H9 (cell line): ENCODE data around the gene FOXA2. TPM values are rescaled to one million over a fixed set of nuclear protein-coding genes. Genes with fewer than 3 reads are reported as not detected.

Experiments
- DNase-seq: peaks from one replicate; pipeline ENCODE4 v3.0.0-alpha.2; 2017
- H2AFZ ChIP-seq: one replicate; pipeline ENCODE4 v1.6.1; 2013; ENCODE audit warnings: mild to moderate bottlenecking, low read length, control low read depth, moderate library complexity
- H2AK5ac ChIP-seq: 2 replicates; pipeline ENCODE4 v1.6.1; 2013; ENCODE audit warnings: low read length, control low read depth, mixed read lengths; ENCODE audit not compliant: insufficient read length
- H2BK120ac ChIP-seq: one replicate; pipeline ENCODE4 v1.6.1; 2013; ENCODE audit warnings: low read depth, mild to moderate bottlenecking, low read length, control low read depth, inconsistent platforms; ENCODE audit not compliant: poor library complexity, severe bottlenecking
- H2BK12ac ChIP-seq: 2 replicates; pipeline ENCODE4 v1.6.1; 2013; ENCODE audit warnings: low read length, control low read depth, mixed read lengths, low read depth; ENCODE audit not compliant: insufficient read length
- H2BK15ac ChIP-seq: 2 replicates; pipeline ENCODE4 v1.6.1; 2013; ENCODE audit warnings: low read depth, low read length, control low read depth
- H2BK20ac ChIP-seq: one replicate; pipeline ENCODE4 v1.6.1; 2013; ENCODE audit warnings: low read depth, mild to moderate bottlenecking, low read length, control low read depth, inconsistent platforms; ENCODE audit not compliant: poor library complexity, severe bottlenecking
- H2BK5ac ChIP-seq: 2 replicates; pipeline ENCODE4 v1.6.1; 2013; ENCODE audit warnings: low read length, control low read depth, mixed read lengths; ENCODE audit not compliant: insufficient read length
- H3K14ac ChIP-seq: 2 replicates; pipeline ENCODE4 v1.6.1; 2013; ENCODE audit warnings: low read length, control low read depth; ENCODE audit not compliant: insufficient read depth
- H3K18ac ChIP-seq: 2 replicates; pipeline ENCODE4 v1.6.1; 2013; ENCODE audit warnings: low read depth, mild to moderate bottlenecking, mixed read lengths, low read length, control low read depth; ENCODE audit not compliant: insufficient read length
- H3K23ac ChIP-seq: 2 replicates; pipeline ENCODE4 v1.6.1; 2013; ENCODE audit warnings: low read length, control low read depth, mixed read lengths, low read depth; ENCODE audit not compliant: insufficient read length
- H3K23me2 ChIP-seq: 2 replicates; pipeline ENCODE4 v1.6.1; 2013; ENCODE audit warnings: low read depth, mild to moderate bottlenecking, mixed read lengths, low read length, control low read depth; ENCODE audit not compliant: insufficient read length, poor library complexity, severe bottlenecking
- H3K27ac ChIP-seq: 2 replicates; pipeline ENCODE4 v1.5.1; 2013; ENCODE audit warnings: low read length, control low read depth, mixed read lengths, low read depth; ENCODE audit not compliant: insufficient read length
- H3K27me3 ChIP-seq: 2 replicates; pipeline ENCODE4 v1.6.1; 2013; ENCODE audit warnings: low read length, control low read depth, inconsistent platforms; ENCODE audit not compliant: insufficient read depth
- H3K4ac ChIP-seq: 2 replicates; pipeline ENCODE4 v1.6.1; 2013; ENCODE audit warnings: low read depth, mild to moderate bottlenecking, control low read depth, inconsistent platforms, low read length, moderate library complexity
- H3K4me1 ChIP-seq: 2 replicates; pipeline ENCODE4 v1.6.1; 2013; ENCODE audit warnings: low read length, control low read depth, inconsistent platforms; ENCODE audit not compliant: insufficient read depth
- H3K4me2 ChIP-seq: 2 replicates; pipeline ENCODE4 v1.6.1; 2013; ENCODE audit warnings: low read length, control low read depth, mixed read lengths; ENCODE audit not compliant: insufficient read length, insufficient read depth
- H3K56ac ChIP-seq: 2 replicates; pipeline ENCODE4 v1.6.1; 2013; ENCODE audit warnings: low read depth, mild to moderate bottlenecking, mixed read lengths, low read length, control low read depth; ENCODE audit not compliant: insufficient read length
- H3K79me1 ChIP-seq: 2 replicates; pipeline ENCODE4 v1.6.1; 2013; ENCODE audit warnings: low read depth, mild to moderate bottlenecking, moderate library complexity, low read length, control low read depth, inconsistent platforms; ENCODE audit not compliant: insufficient read depth, poor library complexity, severe bottlenecking
- H3K79me2 ChIP-seq: 2 replicates; pipeline ENCODE4 v1.6.1; 2013; ENCODE audit warnings: low read length, control low read depth, inconsistent platforms; ENCODE audit not compliant: insufficient read depth
- H3K9ac ChIP-seq: 2 replicates; pipeline ENCODE4 v1.6.1; 2013; ENCODE audit warnings: low read length, control low read depth, mixed read lengths; ENCODE audit not compliant: insufficient read length; ENCODE audit errors: extremely low read depth
- H3K9me3 ChIP-seq: one replicate; pipeline ENCODE4 v1.6.1; 2013; ENCODE audit warnings: low read depth, low read length, inconsistent platforms; ENCODE audit not compliant: control insufficient read depth
- H3T11ph ChIP-seq: one replicate; pipeline ENCODE4 v1.6.1; 2013; ENCODE audit warnings: mild to moderate bottlenecking, low read length, control low read depth, inconsistent platforms
- H4K20me1 ChIP-seq: one replicate; pipeline ENCODE4 v1.6.1; 2013; ENCODE audit not compliant: control insufficient read depth, insufficient read length, insufficient read depth
- H4K5ac ChIP-seq: 2 replicates; pipeline ENCODE4 v1.6.1; 2013; ENCODE audit warnings: low read depth, mild to moderate bottlenecking, mixed read lengths, low read length, control low read depth; ENCODE audit not compliant: insufficient read length
- H4K8ac ChIP-seq: replicated peaks from 2 replicates; pipeline ENCODE4 v1.6.1; 2013; ENCODE audit warnings: low read length, control low read depth, mixed read lengths, low read depth; ENCODE audit not compliant: insufficient read length
- H4K91ac ChIP-seq: 2 replicates; pipeline ENCODE4 v1.6.1; 2013; ENCODE audit warnings: low read depth, mild to moderate bottlenecking, moderate library complexity, mixed read lengths, low read length, control low read depth; ENCODE audit not compliant: insufficient read length
- H3K27ac Mint-ChIP-seq, 3 experiments: 2 replicates in 2 of 3; 3 replicates in 1 of 3; pipeline ENCODE4 v1.8.0; 2020 to 2021; ENCODE audit warnings: mixed read lengths in 3 of 3, mild to moderate bottlenecking in 1 of 3, moderate library complexity in 1 of 3
- H3K27me3 Mint-ChIP-seq: 2 replicates; pipeline ENCODE4 v1.8.0; 2021; ENCODE audit warnings: low read depth, mild to moderate bottlenecking, moderate library complexity, mixed read lengths
- H3K36me3 Mint-ChIP-seq, 3 experiments: 2 replicates in 2 of 3; 3 replicates in 1 of 3; pipeline ENCODE4 v1.8.0; 2020 to 2021; ENCODE audit warnings: low read depth in 3 of 3, mixed read lengths in 3 of 3; ENCODE audit not compliant: insufficient read depth in 1 of 3
- H3K4me1 Mint-ChIP-seq, 2 experiments: 2 replicates each; pipeline ENCODE4 v1.8.0; 2020; ENCODE audit warnings: mixed read lengths in 2 of 2
- H3K4me3 Mint-ChIP-seq, 2 experiments: 2 replicates in 1 of 2; 3 replicates in 1 of 2; pipeline ENCODE4 v1.8.0; 2020 to 2021; ENCODE audit warnings: mild to moderate bottlenecking in 2 of 2, mixed read lengths in 2 of 2, moderate library complexity in 1 of 2
- H3K9me3 Mint-ChIP-seq, 2 experiments: 2 replicates in 1 of 2; 3 replicates in 1 of 2; pipeline ENCODE4 v1.8.0; 2020; ENCODE audit warnings: mild to moderate bottlenecking in 2 of 2, mixed read lengths in 2 of 2, moderate library complexity in 1 of 2
- WGBS: extraction: QIAGEN DNeasy Blood & Tissue Kit; methylation state at CpG from one replicate; pipeline ENCODE4 v1.1.7; 2013; ENCODE audit warnings: missing lambda C conversion rate, low lambda C conversion rate, mixed read lengths; ENCODE audit not compliant: insufficient read length; ENCODE audit errors: extremely low coverage; 5-methylcytosine and 5-hydroxymethylcytosine counted together
- total RNA-seq: library from RNA; stranded (reverse); gene quantifications from 2 replicates; pipeline ENCODE4 v1.2.1, GENCODE V29; 2021
- TF ChIP-seq, protein P1 (sequence below): fragments of 200-600 bp; sonication (generic); conservative IDR thresholded peaks from 3 replicates; pipeline ENCODE4 v1.8.0; 2021; ENCODE audit warnings: antibody characterized with exemption, mild to moderate bottlenecking

FOXA2 gene
- total RNA-seq, 1 experiment from 2014 or later = not detected

DNA sequence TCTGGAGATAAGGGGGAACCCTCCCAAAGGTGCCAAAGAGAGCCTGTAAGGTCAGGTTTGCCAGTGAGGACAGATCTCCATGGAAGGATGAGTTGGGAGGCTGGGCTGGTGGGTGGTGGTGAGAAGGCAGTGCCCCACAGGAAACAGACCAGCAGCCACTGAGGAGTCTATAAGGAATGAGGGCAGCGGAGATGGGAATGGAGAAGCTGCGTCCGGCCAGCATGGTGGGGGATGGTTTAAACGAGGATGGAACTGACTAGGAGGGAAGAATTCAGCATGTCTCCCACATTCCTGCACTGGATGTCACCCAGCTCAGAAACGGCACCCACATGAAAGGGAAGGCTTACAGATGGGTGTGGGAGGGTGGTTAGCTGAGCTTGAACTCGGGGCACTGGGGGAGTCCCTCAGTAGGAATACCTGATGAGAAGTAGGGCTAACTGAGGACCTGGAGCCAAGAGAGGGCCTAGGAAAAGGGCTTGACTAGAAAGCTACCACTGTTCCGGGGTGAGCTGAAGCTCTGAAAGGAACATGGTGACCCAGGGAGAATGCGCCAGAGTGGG lies 53.2 kb downstream of the FOXA2 start:
- H3K4me2 ChIP-seq = no peak overlapping the region
- H3K14ac ChIP-seq = no peak overlapping the region
- no peak overlapping the region for H2AK5ac ChIP-seq
- no peak overlapping the region for H4K5ac ChIP-seq
- no peaks in the 10 kb centered on the region for H3K79me1 ChIP-seq
- Mint-ChIP-seq H3K27ac (peak overlapping the region in 1 of 3 experiments; percentile 70; a peak in 2 of 7 replicates), H3K9me3 (no peaks in the 10 kb centered on the region), H3K36me3 (no peaks in the 10 kb centered on the region; a peak in 1 of 7 replicates), H3K4me3 (no peak overlapping the region), H3K27me3 (peaks cover 40% of the 10 kb centered on the region), H3K4me1 (peaks cover 27 to 32% of the 10 kb centered on the region in 2 experiments)
- no peak overlapping the region for H2BK15ac ChIP-seq
- peaks cover 9% of the 10 kb centered on the region for H3K4me1 ChIP-seq
- no peak overlapping the region for H3T11ph ChIP-seq
- H3K27ac ChIP-seq = no peak overlapping the region
- H2AFZ ChIP-seq = no peak overlapping the region
- no peaks in the 10 kb centered on the region; the same call in 1 of the 2 replicates for H3K27me3 ChIP-seq
- H4K91ac ChIP-seq = no peak overlapping the region
- H2BK120ac ChIP-seq = no peak overlapping the region
- no peak overlapping the region for H2BK5ac ChIP-seq
- no peaks in the 10 kb centered on the region for H3K23me2 ChIP-seq
- TF ChIP-seq, protein P1, sequence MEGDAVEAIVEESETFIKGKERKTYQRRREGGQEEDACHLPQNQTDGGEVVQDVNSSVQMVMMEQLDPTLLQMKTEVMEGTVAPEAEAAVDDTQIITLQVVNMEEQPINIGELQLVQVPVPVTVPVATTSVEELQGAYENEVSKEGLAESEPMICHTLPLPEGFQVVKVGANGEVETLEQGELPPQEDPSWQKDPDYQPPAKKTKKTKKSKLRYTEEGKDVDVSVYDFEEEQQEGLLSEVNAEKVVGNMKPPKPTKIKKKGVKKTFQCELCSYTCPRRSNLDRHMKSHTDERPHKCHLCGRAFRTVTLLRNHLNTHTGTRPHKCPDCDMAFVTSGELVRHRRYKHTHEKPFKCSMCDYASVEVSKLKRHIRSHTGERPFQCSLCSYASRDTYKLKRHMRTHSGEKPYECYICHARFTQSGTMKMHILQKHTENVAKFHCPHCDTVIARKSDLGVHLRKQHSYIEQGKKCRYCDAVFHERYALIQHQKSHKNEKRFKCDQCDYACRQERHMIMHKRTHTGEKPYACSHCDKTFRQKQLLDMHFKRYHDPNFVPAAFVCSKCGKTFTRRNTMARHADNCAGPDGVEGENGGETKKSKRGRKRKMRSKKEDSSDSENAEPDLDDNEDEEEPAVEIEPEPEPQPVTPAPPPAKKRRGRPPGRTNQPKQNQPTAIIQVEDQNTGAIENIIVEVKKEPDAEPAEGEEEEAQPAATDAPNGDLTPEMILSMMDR = no peak
- no peaks in the 10 kb centered on the region for H3K79me2 ChIP-seq
- H2BK12ac ChIP-seq = no peak overlapping the region
- WGBS = no CpG with 5 or more reads among the region's 8 CpGs
- DNase-seq = no peak
- H4K20me1 ChIP-seq = no peaks in the 10 kb centered on the region
- H3K23ac ChIP-seq = no peak overlapping the region
- H3K9ac ChIP-seq = no peak overlapping the region
- no peak overlapping the region for H4K8ac ChIP-seq
- H3K56ac ChIP-seq = no peak overlapping the region
- H3K9me3 ChIP-seq = no peaks in the 10 kb centered on the region
- H2BK20ac ChIP-seq = no peak overlapping the region
- H3K4ac ChIP-seq = no peak overlapping the region
- no peak overlapping the region for H3K18ac ChIP-seq
